Measurements from ENCODE around the gene LHX2. TPM values are rescaled to one million over a fixed set of nuclear protein-coding genes. Genes with fewer than 3 reads are reported as not detected.

The LHX2 gene
- total and polyA plus RNA-seq, 5 donors = 0.07 to 0.17 TPM; not detected in 3

DNA sequence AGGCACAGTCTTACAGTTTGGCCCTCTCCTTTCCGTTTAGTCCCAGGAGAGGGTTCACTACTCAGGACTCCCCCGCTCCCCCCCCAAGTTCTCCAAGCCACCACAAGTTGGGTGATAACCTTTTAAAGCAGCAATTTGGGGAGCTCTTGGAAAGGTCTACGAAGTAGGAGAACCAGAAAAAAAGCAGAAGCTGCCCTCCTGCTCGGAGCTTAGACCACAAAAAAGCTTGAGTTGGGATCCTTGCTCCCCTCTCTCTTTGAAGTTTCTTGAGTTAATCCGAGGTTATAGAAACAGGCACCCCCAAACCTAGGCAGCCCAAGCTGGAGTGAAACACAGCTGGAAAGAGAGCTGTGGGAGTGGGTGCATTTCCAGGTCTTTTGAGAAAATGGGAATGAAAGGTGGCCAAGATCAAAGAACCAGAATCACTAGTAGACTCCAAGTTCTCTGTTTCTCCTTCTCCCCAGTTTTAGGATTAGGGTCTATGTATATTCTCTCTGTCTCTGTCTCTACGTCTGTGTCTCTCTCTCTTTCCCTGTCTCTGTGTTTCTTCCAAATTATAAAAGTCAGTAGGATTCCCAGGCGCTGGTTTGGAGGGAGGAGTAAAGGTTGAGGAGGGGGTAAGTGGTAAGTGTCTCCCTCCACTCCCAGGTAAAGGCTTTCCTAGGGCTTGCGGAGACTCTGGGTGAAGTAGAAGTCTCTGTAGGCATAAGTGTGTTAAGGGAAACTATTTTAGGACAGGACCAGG, 2.8 kb downstream of the LHX2 start:
- no peak for ATAC-seq
- Histone ChIP-seq H3K4me1 (ENCODE audit: control insufficient read depth, insufficient read depth, low read length) (peaks cover 4% of the 10 kb centered on the region), H3K27ac (ENCODE audit: low read length) (no peak overlapping the region), H3K27me3 (ENCODE audit: control insufficient read depth, insufficient read depth) (no peaks in the 10 kb centered on the region), H3K4me3 (ENCODE audit: low read length) (no peak overlapping the region), H3K9me3 (ENCODE audit: control insufficient read depth, low read length) (no peaks in the 10 kb centered on the region)
- no peak for DNase-seq
- WGBS = 37% methylated on average over 8 of the region's 8 CpGs
- intact Hi-C loops (cut with DNase I) = loop anchor here in 1 of 4 donors (5.0 kb wide), 1 partner anchor 472 kb away; no protein-coding TSS in a partner anchor

DNA sequence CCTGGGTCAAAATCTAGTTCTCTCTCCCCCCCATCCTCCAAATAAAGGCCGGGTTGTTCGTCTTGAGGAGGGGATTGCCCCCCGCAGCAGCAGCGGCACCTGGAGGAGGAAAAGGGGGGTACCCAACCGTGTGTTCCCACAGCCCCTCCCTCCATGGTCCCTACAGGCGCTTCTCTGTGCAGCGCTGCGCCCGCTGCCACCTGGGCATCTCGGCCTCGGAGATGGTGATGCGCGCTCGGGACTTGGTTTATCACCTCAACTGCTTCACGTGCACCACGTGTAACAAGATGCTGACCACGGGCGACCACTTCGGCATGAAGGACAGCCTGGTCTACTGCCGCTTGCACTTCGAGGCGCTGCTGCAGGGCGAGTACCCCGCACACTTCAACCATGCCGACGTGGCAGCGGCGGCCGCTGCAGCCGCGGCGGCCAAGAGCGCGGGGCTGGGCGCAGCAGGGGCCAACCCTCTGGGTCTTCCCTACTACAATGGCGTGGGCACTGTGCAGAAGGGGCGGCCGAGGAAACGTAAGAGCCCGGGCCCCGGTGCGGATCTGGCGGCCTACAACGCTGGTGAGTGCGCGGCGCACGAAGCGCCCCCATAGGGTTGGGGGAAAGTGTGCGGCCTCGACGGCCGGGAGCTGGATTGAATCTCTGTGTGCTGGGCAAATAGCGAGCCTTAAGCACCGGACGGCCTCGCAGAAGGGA, 3.5 kb downstream of the LHX2 start:
- ATAC-seq = no peak
- WGBS = 28% methylated on average over 57 of the region's 57 CpGs
- H3K27me3 ChIP-seq (ENCODE audit: control insufficient read depth, insufficient read depth) = no peaks in the 10 kb centered on the region

DNA sequence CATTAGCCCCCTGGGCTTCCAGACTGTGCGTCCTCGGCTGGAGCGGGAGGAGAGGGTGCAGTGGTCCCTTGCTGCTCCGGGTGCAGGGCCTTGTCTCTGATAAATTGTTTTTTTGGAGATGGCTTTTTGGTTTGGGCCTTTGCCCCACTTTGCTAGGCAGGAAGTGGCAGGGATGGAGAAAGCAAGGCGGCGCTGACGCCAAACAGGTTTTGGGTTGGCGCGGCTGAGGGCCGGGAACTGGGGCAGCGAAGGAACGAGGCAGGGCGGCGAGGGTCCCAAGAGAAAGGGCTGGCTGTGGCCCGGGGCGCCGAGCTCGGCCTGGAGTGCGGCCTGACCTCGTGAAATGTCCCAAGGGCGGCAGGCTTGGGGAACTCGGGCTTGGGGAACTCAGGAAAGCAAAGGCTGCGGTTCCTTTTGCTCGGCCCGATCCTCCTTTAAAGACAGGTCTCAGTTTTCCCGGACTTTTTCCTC, 4.1 kb downstream of the LHX2 start:
- no peak overlapping the region for H3K27ac ChIP-seq (ENCODE audit: low read length)
- intact Hi-C loops (cut with DNase I) = no loop called here
- DNase-seq (no peak), ATAC-seq (no peak)
- 30% methylated on average over 26 of the region's 26 CpGs for WGBS
- H3K27me3 ChIP-seq (ENCODE audit: control insufficient read depth, insufficient read depth) = no peaks in the 10 kb centered on the region
- H3K4me3 ChIP-seq (ENCODE audit: low read length) = no peak overlapping the region
- peaks cover 4% of the 10 kb centered on the region for H3K4me1 ChIP-seq (ENCODE audit: control insufficient read depth, insufficient read depth, low read length)
- H3K9me3 ChIP-seq (ENCODE audit: control insufficient read depth, low read length) = no peaks in the 10 kb centered on the region

More for the DNA sequence above, 3.5 kb downstream of the LHX2 start:
- Histone ChIP-seq H3K4me3 (ENCODE audit: low read length) (no peak overlapping the region), H3K4me1 (ENCODE audit: control insufficient read depth, insufficient read depth, low read length) (peaks cover 4% of the 10 kb centered on the region), H3K27ac (ENCODE audit: low read length) (no peak overlapping the region), H3K9me3 (ENCODE audit: control insufficient read depth, low read length) (no peaks in the 10 kb centered on the region)
- intact Hi-C loops (cut with DNase I) = loop anchor here in 1 of 4 donors (5.0 kb wide), 1 partner anchor 473 kb away; no protein-coding TSS in a partner anchor
- DNase-seq = no peak

GRCh38 chr9:124016175-124017050, 4.8 kb downstream of the LHX2 start:
- Histone ChIP-seq H3K4me3 (ENCODE audit: low read length) (no peak overlapping the region), H3K27ac (ENCODE audit: low read length) (no peak overlapping the region), H3K9me3 (ENCODE audit: control insufficient read depth, low read length) (no peaks in the 10 kb centered on the region), H3K4me1 (ENCODE audit: control insufficient read depth, insufficient read depth, low read length) (peaks cover 4% of the 10 kb centered on the region), H3K27me3 (ENCODE audit: control insufficient read depth, insufficient read depth) (no peaks in the 10 kb centered on the region)
- DNase-seq = no peak
- 26% methylated on average over 45 of the region's 45 CpGs for WGBS
- intact Hi-C loops (cut with DNase I) = no loop called here
- ATAC-seq = no peak

DNA sequence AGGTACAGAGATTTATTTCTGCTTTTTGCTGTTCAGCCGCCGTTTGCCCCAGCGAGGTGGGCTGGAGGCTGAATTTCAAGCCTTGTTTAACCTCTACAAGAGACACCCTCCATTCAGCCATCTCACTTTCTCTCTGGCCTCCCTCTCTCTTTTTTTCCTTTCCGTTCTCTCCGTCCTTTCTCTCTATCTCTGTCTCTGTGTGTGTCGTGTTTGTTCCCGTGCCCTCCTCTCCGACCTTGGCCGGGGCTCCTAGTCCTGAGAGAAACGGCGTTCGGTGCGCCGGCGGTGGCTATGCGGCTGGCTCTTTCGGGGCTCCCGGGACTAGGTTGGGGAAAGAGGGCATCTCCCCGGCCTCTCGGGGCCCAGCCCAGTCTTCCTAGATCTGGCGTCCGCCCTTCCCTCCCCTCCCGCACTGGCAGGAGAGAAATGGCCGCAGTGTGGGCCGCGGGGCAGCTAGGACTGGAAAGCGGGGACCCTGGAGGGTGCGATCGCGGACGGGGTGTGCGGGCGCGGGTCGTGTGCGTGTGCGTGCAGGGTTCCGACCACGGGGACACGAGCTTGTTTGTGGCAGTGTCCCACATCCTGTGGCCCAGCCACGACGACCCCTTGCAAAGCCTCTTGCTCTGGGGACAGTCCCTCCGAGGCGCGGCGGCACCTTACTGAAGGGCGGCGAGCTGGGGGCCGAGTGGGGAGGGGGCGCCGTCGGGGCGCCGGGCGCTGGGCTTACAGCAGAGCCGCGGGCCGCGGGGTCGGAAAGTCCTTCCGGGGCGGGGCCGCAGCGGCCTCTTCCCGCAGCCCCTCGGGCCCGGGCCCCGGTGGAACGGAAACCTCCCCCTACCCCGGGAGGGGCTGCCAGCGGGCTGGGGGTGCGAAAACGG, 5.7 kb downstream of the LHX2 start:
- intact Hi-C loops (cut with DNase I) = no loop called here
- WGBS = 8% methylated on average over 73 of the region's 73 CpGs
- ATAC-seq (no peak), DNase-seq (no peak)
- Histone ChIP-seq H3K27ac (ENCODE audit: low read length) (no peak overlapping the region), H3K27me3 (ENCODE audit: control insufficient read depth, insufficient read depth) (no peaks in the 10 kb centered on the region), H3K4me3 (ENCODE audit: low read length) (peak overlapping the region; percentile 44), H3K9me3 (ENCODE audit: control insufficient read depth, low read length) (no peaks in the 10 kb centered on the region), H3K4me1 (ENCODE audit: control insufficient read depth, insufficient read depth, low read length) (no peaks in the 10 kb centered on the region)

DNA sequence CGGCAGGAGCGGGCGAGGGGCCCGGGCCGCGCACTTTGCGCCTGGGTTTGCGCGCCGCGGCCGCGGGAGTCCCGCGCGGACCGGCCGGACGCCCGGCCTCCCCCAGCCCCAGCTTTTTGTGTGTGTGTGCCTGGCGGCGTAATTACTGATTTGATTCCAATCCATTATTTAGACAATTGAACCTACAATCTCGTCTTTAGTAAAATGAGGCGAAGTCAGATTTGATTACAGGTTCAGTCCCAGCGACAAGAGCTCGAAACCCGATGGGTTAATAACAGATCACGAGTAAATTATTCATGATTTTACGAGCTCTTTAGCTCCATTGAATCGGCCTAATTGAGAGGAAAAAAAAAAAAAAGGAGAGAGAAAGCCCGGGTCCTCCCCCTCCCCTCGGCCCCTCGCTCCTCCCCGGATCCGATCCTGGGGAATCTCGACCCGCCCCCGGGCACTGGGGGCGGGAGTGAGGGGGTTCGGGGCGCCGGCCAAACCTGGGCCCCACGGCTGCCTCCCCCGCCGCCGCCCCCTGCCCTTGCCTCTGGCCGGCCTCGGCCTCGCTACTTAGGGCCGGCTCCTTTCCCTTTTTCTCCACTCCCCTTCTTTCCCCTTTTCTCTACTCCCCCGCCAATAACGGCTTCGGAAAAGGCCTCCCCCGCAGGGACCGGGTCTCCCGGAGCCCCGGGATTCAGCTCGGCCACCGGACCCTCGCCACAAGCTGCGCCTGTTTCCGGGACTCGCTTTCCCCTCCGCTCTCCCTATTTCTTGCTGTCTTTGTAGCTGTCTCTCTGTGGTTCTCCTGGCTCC, 6.6 kb downstream of the LHX2 start:
- no peaks in the 10 kb centered on the region for H3K27me3 ChIP-seq (ENCODE audit: control insufficient read depth, insufficient read depth)
- ATAC-seq (no peak), DNase-seq (no peak)
- no peak overlapping the region for H3K27ac ChIP-seq (ENCODE audit: low read length)
- H3K4me1 ChIP-seq (ENCODE audit: control insufficient read depth, insufficient read depth, low read length) = no peaks in the 10 kb centered on the region
- H3K4me3 ChIP-seq (ENCODE audit: low read length) = peak overlapping the region; percentile 44
- WGBS = 3% methylated on average over 64 of the region's 64 CpGs
- intact Hi-C loops (cut with DNase I) = no loop called here
- no peaks in the 10 kb centered on the region for H3K9me3 ChIP-seq (ENCODE audit: control insufficient read depth, low read length)

DNA sequence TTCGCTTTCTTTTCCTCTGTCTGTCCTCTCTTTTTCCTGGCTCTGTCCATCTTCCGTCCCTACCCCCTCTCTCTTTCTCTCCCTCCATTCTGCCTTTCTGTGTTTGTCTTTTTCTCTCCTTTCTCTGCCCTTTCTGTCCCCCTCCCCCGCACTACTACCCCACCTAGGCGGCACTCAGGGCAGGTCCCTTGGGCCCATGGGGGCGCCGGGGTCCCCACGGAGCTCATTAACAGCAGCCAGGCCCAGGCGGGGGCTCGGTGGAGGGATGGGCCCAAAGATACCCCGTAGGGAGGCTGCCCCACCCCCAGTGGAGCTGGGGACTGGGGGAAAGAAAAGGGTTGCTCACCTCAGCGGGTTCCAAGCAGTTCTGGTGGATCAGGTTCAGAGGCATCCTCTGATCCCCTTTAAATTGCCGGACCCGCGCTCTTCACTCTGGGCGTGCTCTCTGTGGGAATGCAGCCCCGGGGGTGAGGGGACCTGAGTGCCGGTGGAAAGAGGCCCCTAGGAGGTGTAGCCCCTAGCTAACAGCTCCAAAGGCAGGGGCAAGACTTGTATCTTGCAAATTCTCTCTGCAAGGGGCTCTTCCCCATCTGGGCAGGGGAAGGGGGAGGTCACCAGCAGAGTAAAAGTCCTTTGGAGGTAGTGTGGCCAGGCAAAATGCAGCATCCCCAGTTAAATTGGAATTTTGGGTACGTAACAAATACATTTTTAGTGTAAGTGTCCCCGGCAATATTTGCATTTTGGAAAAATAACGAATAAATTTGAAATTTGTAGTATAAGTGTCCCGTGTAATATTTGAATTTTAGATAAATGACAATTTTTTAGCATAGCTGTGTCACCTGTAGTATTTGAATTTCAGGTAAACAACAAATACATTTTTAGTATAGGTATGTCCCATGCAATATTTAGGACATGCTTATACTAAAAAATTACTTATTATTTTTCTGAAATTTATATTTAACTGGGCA, 7.4 kb downstream of the LHX2 start:
- peak in 1 of 3 donors; percentile 55 for DNase-seq
- no peak overlapping the region for H3K27ac ChIP-seq (ENCODE audit: low read length)
- H3K4me3 ChIP-seq (ENCODE audit: low read length) = peak overlapping the region; percentile 44
- H3K4me1 ChIP-seq (ENCODE audit: control insufficient read depth, insufficient read depth, low read length) = no peaks in the 10 kb centered on the region
- no peaks in the 10 kb centered on the region for H3K27me3 ChIP-seq (ENCODE audit: control insufficient read depth, insufficient read depth)
- no peak for ATAC-seq
- no peaks in the 10 kb centered on the region for H3K9me3 ChIP-seq (ENCODE audit: control insufficient read depth, low read length)
- WGBS = 20% methylated on average over 21 of the region's 21 CpGs
- intact Hi-C loops (cut with DNase I) = no loop called here

GRCh38 chr9:124019771-124020519, 8.4 kb downstream of the LHX2 start:
- Histone ChIP-seq H3K27me3 (ENCODE audit: control insufficient read depth, insufficient read depth) (no peaks in the 10 kb centered on the region), H3K27ac (ENCODE audit: low read length) (no peak overlapping the region), H3K4me1 (ENCODE audit: control insufficient read depth, insufficient read depth, low read length) (no peaks in the 10 kb centered on the region), H3K9me3 (ENCODE audit: control insufficient read depth, low read length) (no peaks in the 10 kb centered on the region), H3K4me3 (ENCODE audit: low read length) (no peak overlapping the region)
- intact Hi-C loops (cut with DNase I) = no loop called here
- no peak for ATAC-seq
- DNase-seq = no peak
- 32% methylated on average over 15 of the region's 15 CpGs for WGBS
